OCI-LY7 (cell line): ENCODE data around the gene RARB. TPM values are rescaled to one million over a fixed set of nuclear protein-coding genes. Genes with fewer than 3 reads are reported as not detected.

Source experiments
- BruUV-seq: library from RNA; stranded (reverse); fragments of 400-500 nt; replicated peaks from 2 replicates; lab custom pipeline; 2021; lab: Mats Ljungman, UMichigan
- CTCF ChIA-PET: fragments of 300-600 bp; sonication (Branson Sonifier 250); formaldehyde crosslinking; loops from one replicate; lab custom pipeline; 2022; ENCODE audit warnings: antibody characterized with exemption; ENCODE audit not compliant: unreplicated experiment; lab: Charles Lee
- POLR2A ChIA-PET: fragments of 300-600 bp; sonication (Branson Sonifier 250); formaldehyde crosslinking; loops from one replicate; lab custom pipeline; 2022; ENCODE audit warnings: antibody characterized with exemption; lab: Charles Lee
- DNase-seq: peaks from one replicate; pipeline ENCODE4 v3.0.0-alpha.2; 2015; ENCODE audit warnings: low spot score
- H2AFZ ChIP-seq: fragments of 200-600 bp; sonication (generic), shearing (Covaris generic); 2 replicates; pipeline ENCODE4 v1.6.1; 2014; ENCODE audit warnings: mild to moderate bottlenecking, antibody characterized with exemption, low read length, moderate library complexity
- H3K27ac ChIP-seq: fragments of 200-600 bp; sonication (generic); 2 replicates; pipeline ENCODE4 v1.5.1; 2014; ENCODE audit warnings: mixed run types, low read depth, mild to moderate bottlenecking, moderate library complexity, low read length, inconsistent platforms; ENCODE audit not compliant: poor library complexity, severe bottlenecking
- H3K36me3 ChIP-seq: fragments of 200-600 bp; sonication (generic); 2 replicates; pipeline ENCODE4 v1.6.1; 2014; ENCODE audit warnings: mild to moderate bottlenecking, antibody characterized with exemption, low read length, moderate library complexity, mixed read lengths; ENCODE audit not compliant: insufficient read depth
- H3K4me1 ChIP-seq: fragments of 200-600 bp; sonication (generic); 2 replicates; pipeline ENCODE4 v1.5.1; 2014; ENCODE audit warnings: mild to moderate bottlenecking, low read length; ENCODE audit not compliant: insufficient read depth, poor library complexity, severe bottlenecking
- H3K4me2 ChIP-seq: fragments of 200-600 bp; sonication (generic); 2 replicates; pipeline ENCODE4 v1.6.1; 2014; ENCODE audit warnings: mild to moderate bottlenecking, low read length
- H3K4me3 ChIP-seq: fragments of 200-600 bp; sonication (generic); 2 replicates; pipeline ENCODE4 v1.5.1; 2014; ENCODE audit warnings: mild to moderate bottlenecking, low read depth, low read length; ENCODE audit not compliant: poor library complexity, severe bottlenecking
- H3K79me2 ChIP-seq: fragments of 200-600 bp; sonication (generic); 2 replicates; pipeline ENCODE4 v1.6.1; 2016; ENCODE audit warnings: low read depth, mild to moderate bottlenecking, low read length, moderate library complexity, mixed read lengths; ENCODE audit not compliant: insufficient read depth
- H3K9me2 ChIP-seq: fragments of 200-600 bp; sonication (generic); 2 replicates; pipeline ENCODE4 v1.6.1; 2016; ENCODE audit warnings: mild to moderate bottlenecking, low read length, mixed read lengths; ENCODE audit not compliant: insufficient read depth
- H3K9me3 ChIP-seq: fragments of 200-600 bp; sonication (generic); 2 replicates; pipeline ENCODE4 v1.6.1; 2014; ENCODE audit warnings: mild to moderate bottlenecking, mixed run types, low read length, mixed read lengths
- H4K20me1 ChIP-seq: fragments of 200-600 bp; sonication (generic); 2 replicates; pipeline ENCODE4 v1.6.1; 2014; ENCODE audit warnings: mild to moderate bottlenecking, antibody characterized with exemption, low read length, moderate library complexity, mixed read lengths; ENCODE audit not compliant: insufficient read depth
- CTCF ChIP-seq: fragments of 200-600 bp; sonication (generic); conservative IDR thresholded peaks from 2 replicates; pipeline ENCODE4 v1.5.1; 2014; ENCODE audit warnings: mild to moderate bottlenecking, antibody characterized with exemption, low read length, moderate library complexity, mixed read lengths
- EZH2phosphoT487 ChIP-seq: fragments of 200-600 bp; sonication (generic); IDR thresholded peaks from 2 replicates; pipeline ENCODE4 v1.6.1; 2018; ENCODE audit warnings: low read depth, borderline replicate concordance, mild to moderate bottlenecking, mixed run types, antibody characterized with exemption, low read length, moderate library complexity, mixed read lengths
- intact Hi-C: fragments of 100-400 bp; cut with micrococcal nuclease; formaldehyde crosslinking; loops from one replicate; pipeline ENCODE4 v1.10.0; 2022; ENCODE audit not compliant: unreplicated experiment
- total RNA-seq, 2 experiments: library from RNA; depleted of rRNA in 1 of 2; stranded (reverse); fragments of >200 nt in 1 of 2; shearing (Covaris generic) in 1 of 2; gene quantifications; 2 replicates each; pipeline ENCODE4 v1.2.3, GENCODE V29; 2014 to 2022

The RARB gene
- total RNA-seq, 2 experiments from 2014 or later: not detected

GRCh38 chr3:25427155-25427554 lies 908 bp upstream of the RARB start:
- Histone ChIP-seq H4K20me1 (no peaks in the 10 kb centered on the region), H2AFZ (no peak overlapping the region), H3K9me2 (no peaks in the 10 kb centered on the region), H3K79me2 (no peaks in the 10 kb centered on the region), H3K4me1 (no peaks in the 10 kb centered on the region), H3K4me3 (no peak overlapping the region), H3K36me3 (no peaks in the 10 kb centered on the region), H3K27ac (no peak overlapping the region), H3K9me3 (no peaks in the 10 kb centered on the region), H3K4me2 (no peak overlapping the region)
- intact Hi-C loops: no loop called here
- no peak for TF ChIP-seq EZH2phosphoT487
- TF ChIP-seq CTCF: no peak
- BruUV-seq: no TSS peak
- ChIA-PET CTCF (no interaction called here), POLR2A (no interaction called here)
- no peak for DNase-seq

- Histone ChIP-seq H3K4me1 (no peaks in the 10 kb centered on the region), H2AFZ (no peak overlapping the region), H4K20me1 (no peaks in the 10 kb centered on the region), H3K4me2 (no peak overlapping the region), H3K27ac (no peak overlapping the region), H3K36me3 (no peaks in the 10 kb centered on the region), H3K79me2 (no peaks in the 10 kb centered on the region), H3K9me2 (no peaks in the 10 kb centered on the region), H3K4me3 (no peak overlapping the region), H3K9me3 (no peaks in the 10 kb centered on the region)
- intact Hi-C loops: no loop called here
- ChIA-PET CTCF (no interaction called here), POLR2A (no interaction called here)
- BruUV-seq: no TSS peak
- TF ChIP-seq EZH2phosphoT487 (no peak), CTCF (no peak)
- DNase-seq: no peak
Observed at GRCh38 chr3:25427563-25427941, 511 bp upstream of the RARB start.

- Histone ChIP-seq H4K20me1 (no peaks in the 10 kb centered on the region), H3K9me3 (no peaks in the 10 kb centered on the region), H3K27ac (no peak overlapping the region), H3K4me1 (no peaks in the 10 kb centered on the region), H3K4me2 (no peak overlapping the region), H3K79me2 (no peaks in the 10 kb centered on the region), H3K4me3 (no peak overlapping the region), H3K9me2 (no peaks in the 10 kb centered on the region), H3K36me3 (no peaks in the 10 kb centered on the region), H2AFZ (no peak overlapping the region)
- TF ChIP-seq CTCF (no peak), EZH2phosphoT487 (no peak)
- POLR2A ChIA-PET: no interaction called here
- intact Hi-C loops: no loop called here
- DNase-seq: no peak
- CTCF ChIA-PET: no interaction called here
- no TSS peak for BruUV-seq
Observed at GRCh38 chr3:25428789-25429335, 799 bp downstream of the RARB start.
